K562 (cell line): ENCODE measurements around the gene OPA3. TPM values are rescaled to one million over a fixed set of nuclear protein-coding genes. Genes with fewer than 3 reads are reported as not detected.

Experiments
- BMI1 ChIP-seq: fragments of 150-350 bp; IDR thresholded peaks from 2 replicates; pipeline ENCODE4 v1.6.1; 2014; ENCODE audit warnings: low read length
- CREB1 ChIP-seq, 2 experiments: sonication (generic) in 1 of 2; formaldehyde crosslinking in 1 of 2; IDR thresholded peaks; 2 replicates each; pipeline versions ENCODE4 v1.6.1 to v1.8.0; 2012 to 2022; ENCODE audit warnings: inconsistent platforms in 1 of 2, mild to moderate bottlenecking in 1 of 2, missing genetic modification reagents in 1 of 2, moderate library complexity in 1 of 2
- FOSL1 ChIP-seq: fragments of 200-800 bp; sonication (Bioruptor generic); conservative IDR thresholded peaks from 2 replicates; pipeline ENCODE4 v1.6.1; 2016; ENCODE audit warnings: missing genetic modification characterization, missing compliant biosample characterization
- MAFF ChIP-seq: IDR thresholded peaks from 2 replicates; pipeline ENCODE4 v1.6.1; 2012; ENCODE audit warnings: low read length, improper control_type of control experiment
- NRF1 ChIP-seq, 2 experiments: fragments of 450-650 bp; IDR thresholded peaks in 1 of 2; conservative IDR thresholded peaks in 1 of 2; 2 replicates each; pipeline ENCODE4 v1.6.1; 2014; ENCODE audit warnings: mild to moderate bottlenecking in 2 of 2
- OTX1 ChIP-seq: fragments of 450-650 bp; formaldehyde crosslinking; IDR thresholded peaks from 2 replicates; pipeline ENCODE4 v1.4.0; 2022; ENCODE audit warnings: mild to moderate bottlenecking
- SREBF2 ChIP-seq: sonication (generic); formaldehyde crosslinking; IDR thresholded peaks from 2 replicates; pipeline ENCODE4 v1.4.0; 2020; ENCODE audit warnings: mild to moderate bottlenecking, missing genetic modification reagents
- STAT5B ChIP-seq: fragments of 250-450 bp; sonication (Bioruptor Pico); IDR thresholded peaks from 2 replicates; pipeline ENCODE4 v1.8.0; 2021; ENCODE audit warnings: mild to moderate bottlenecking, inconsistent platforms
- TBL1XR1 ChIP-seq, 2 experiments: IDR thresholded peaks; 2 replicates each; pipeline ENCODE4 v1.6.1; 2012; ENCODE audit warnings: improper control_type of control experiment in 2 of 2, low read length in 2 of 2, mild to moderate bottlenecking in 1 of 2
- TRIM28 ChIP-seq: fragments of 450-650 bp; IDR thresholded peaks from 2 replicates; pipeline ENCODE4 v1.6.1; 2017
- YBX1 ChIP-seq: fragments of 450-650 bp; IDR thresholded peaks from 2 replicates; pipeline ENCODE4 v1.7.1; 2016; ENCODE audit warnings: mild to moderate bottlenecking
- ZNF212 ChIP-seq: fragments of 450-650 bp; formaldehyde crosslinking; IDR thresholded peaks from 2 replicates; pipeline ENCODE4 v1.4.0; 2020; ENCODE audit warnings: mild to moderate bottlenecking
- ZNF444 ChIP-seq: fragments of 250-450 bp; sonication (Bioruptor Pico); IDR thresholded peaks from 2 replicates; pipeline ENCODE4 v1.4.0; 2020; ENCODE audit warnings: mild to moderate bottlenecking, moderate library complexity
- ZNF668 ChIP-seq: fragments of 250-450 bp; sonication (Bioruptor Pico); IDR thresholded peaks from 2 replicates; pipeline ENCODE4 v1.8.0; 2022; ENCODE audit warnings: mild to moderate bottlenecking, inconsistent platforms
- ZNF75A ChIP-seq: fragments of 450-650 bp; formaldehyde crosslinking; IDR thresholded peaks from 2 replicates; pipeline ENCODE4 v1.4.0; 2020; ENCODE audit warnings: mild to moderate bottlenecking
- ZNF76 ChIP-seq: fragments of 250-450 bp; sonication (Bioruptor Pico); IDR thresholded peaks from 2 replicates; pipeline ENCODE4 v1.4.0; 2020; ENCODE audit warnings: mild to moderate bottlenecking, moderate library complexity, borderline replicate concordance
- ZNF785 ChIP-seq: fragments of 250-450 bp; sonication (Bioruptor Pico); IDR thresholded peaks from 2 replicates; pipeline ENCODE4 v1.4.0; 2020; ENCODE audit warnings: mild to moderate bottlenecking
- polyA plus RNA-seq, 8 experiments: library from polyadenylated mRNA; depleted of rRNA in 4 of 8; stranded (reverse) in 5 of 8; unstranded in 3 of 8; fragments of >200 nt; fragmentation: Nextera tagmentation in 2 of 8; fragmentation: Illumina TruSeq in 1 of 8; extraction: Ambion mirVana in 2 of 8; extraction: Trizol in 1 of 8; gene quantifications; 2 replicates each; pipeline versions ENCODE4 v1.2.1 to v1.2.3, GENCODE V29; 2011 to 2014; ENCODE audit warnings: inconsistent platforms in 1 of 8, missing spikeins in 1 of 8
- total RNA-seq, 7 experiments: library from RNA; depleted of rRNA in 6 of 7; stranded (reverse); fragments of >200 nt in 6 of 7; fragmentation: Illumina TruSeq in 2 of 7; extraction: Trizol in 2 of 7; gene quantifications; 2 replicates each; pipeline versions ENCODE4 v1.2.1 to v1.2.3, GENCODE V29; 2011 to 2021; ENCODE audit warnings: low replicate concordance in 1 of 7
- TF ChIP-seq, protein P1 (sequence below): fragments of 450-650 bp; IDR thresholded peaks from 2 replicates; pipeline ENCODE4 v1.6.1; 2017; ENCODE audit warnings: antibody characterized with exemption
- TF ChIP-seq, protein P2 (sequence below): sonication (generic); formaldehyde crosslinking; IDR thresholded peaks from 2 replicates; pipeline ENCODE4 v1.8.0; 2023; ENCODE audit warnings: mild to moderate bottlenecking, missing genetic modification reagents
- TF ChIP-seq, protein P3 (sequence below): fragments of 450-650 bp; formaldehyde crosslinking; IDR thresholded peaks from 2 replicates; pipeline ENCODE4 v1.4.0; 2022; ENCODE audit warnings: missing genetic modification characterization
- TF ChIP-seq, protein P4 (sequence below): fragments of 450-650 bp; formaldehyde crosslinking; IDR thresholded peaks from 2 replicates; pipeline ENCODE4 v1.4.0; 2020; ENCODE audit warnings: mild to moderate bottlenecking, moderate library complexity

Gene OPA3
- total and polyA plus RNA-seq, 9 of the 15 experiments (the other 6 are each of a cell fraction or from before 2014, with no cell fraction given) = 1.4 to 18.8 (median 9.0) TPM

DNA sequence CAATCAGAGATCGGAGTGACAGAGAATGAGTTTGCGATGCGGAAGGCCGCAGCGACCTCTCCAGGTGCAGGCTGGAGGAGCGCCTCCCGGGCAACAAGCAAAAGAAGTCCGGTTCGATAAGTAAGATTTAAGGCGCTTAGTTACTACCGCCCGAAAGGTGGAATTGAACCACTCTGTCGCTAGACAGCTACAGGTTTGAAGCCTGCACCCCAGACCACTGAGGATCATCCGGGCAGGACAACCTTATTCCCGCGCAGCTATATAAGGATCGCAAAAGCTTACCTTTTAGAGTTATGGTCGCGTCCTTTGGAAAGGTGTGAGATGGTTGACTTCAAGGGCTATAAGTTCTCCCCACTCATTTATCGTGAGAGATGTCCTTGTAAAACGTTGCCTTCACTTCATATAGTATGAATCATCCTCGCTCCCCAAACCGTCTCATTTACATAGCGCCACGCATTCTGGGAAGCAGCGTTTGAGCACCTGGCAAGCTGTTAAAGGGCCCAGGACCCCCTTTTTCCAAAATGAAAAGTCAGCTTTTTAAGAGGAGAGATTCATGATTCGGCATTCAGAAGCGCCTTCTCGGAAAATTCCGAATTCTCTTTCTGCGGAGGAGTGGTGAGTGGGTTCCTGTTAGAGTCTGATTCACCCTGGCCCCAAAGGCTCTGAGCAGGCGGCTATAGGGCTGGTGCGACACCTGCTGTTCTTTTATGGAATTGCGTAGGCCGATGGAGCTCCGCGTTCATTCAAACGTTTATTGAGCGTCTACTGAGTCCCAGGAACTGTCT lies 106.0 kb downstream of the OPA3 start (continued):
- TF ChIP-seq, protein P1, sequence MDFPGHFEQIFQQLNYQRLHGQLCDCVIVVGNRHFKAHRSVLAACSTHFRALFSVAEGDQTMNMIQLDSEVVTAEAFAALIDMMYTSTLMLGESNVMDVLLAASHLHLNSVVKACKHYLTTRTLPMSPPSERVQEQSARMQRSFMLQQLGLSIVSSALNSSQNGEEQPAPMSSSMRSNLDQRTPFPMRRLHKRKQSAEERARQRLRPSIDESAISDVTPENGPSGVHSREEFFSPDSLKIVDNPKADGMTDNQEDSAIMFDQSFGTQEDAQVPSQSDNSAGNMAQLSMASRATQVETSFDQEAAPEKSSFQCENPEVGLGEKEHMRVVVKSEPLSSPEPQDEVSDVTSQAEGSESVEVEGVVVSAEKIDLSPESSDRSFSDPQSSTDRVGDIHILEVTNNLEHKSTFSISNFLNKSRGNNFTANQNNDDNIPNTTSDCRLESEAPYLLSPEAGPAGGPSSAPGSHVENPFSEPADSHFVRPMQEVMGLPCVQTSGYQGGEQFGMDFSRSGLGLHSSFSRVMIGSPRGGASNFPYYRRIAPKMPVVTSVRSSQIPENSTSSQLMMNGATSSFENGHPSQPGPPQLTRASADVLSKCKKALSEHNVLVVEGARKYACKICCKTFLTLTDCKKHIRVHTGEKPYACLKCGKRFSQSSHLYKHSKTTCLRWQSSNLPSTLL = no peak
- TF ChIP-seq BMI1 (no peak), CREB1 (IDR thresholded peaks at IDR 0.05) (peak; percentile 19), CREB1 (CRISPR knock-in tag; IDR thresholded peaks at IDR 0.05) (peak; percentile 72), MAFF (peak; percentile 39; the same call in 1 of the 2 replicates), STAT5B (CRISPR knock-in tag) (no peak), TRIM28 (peak; percentile 21), ZNF785 (CRISPR knock-in tag) (no peak), FOSL1 (tag) (peak; percentile 87), OTX1 (CRISPR knock-in tag) (no peak), NRF1 (conservative IDR thresholded peaks at IDR 0.05 in 1 of 2, IDR thresholded peaks at IDR 0.05 in 1 of 2) (peak; percentile 46 to 55), YBX1 (no peak), SREBF2 (CRISPR knock-in tag) (no peak), ZNF444 (CRISPR knock-in tag) (no peak), ZNF76 (CRISPR knock-in tag) (peak; percentile 84), ZNF668 (CRISPR knock-in tag) (no peak), ZNF75A (no peak), TBL1XR1 (IDR thresholded peaks at IDR 0.05; ENCODE audit: low read length in 2 of 2) (peak; percentile 68 to 91), ZNF212 (CRISPR knock-in tag) (no peak)
- TF ChIP-seq, protein P2, sequence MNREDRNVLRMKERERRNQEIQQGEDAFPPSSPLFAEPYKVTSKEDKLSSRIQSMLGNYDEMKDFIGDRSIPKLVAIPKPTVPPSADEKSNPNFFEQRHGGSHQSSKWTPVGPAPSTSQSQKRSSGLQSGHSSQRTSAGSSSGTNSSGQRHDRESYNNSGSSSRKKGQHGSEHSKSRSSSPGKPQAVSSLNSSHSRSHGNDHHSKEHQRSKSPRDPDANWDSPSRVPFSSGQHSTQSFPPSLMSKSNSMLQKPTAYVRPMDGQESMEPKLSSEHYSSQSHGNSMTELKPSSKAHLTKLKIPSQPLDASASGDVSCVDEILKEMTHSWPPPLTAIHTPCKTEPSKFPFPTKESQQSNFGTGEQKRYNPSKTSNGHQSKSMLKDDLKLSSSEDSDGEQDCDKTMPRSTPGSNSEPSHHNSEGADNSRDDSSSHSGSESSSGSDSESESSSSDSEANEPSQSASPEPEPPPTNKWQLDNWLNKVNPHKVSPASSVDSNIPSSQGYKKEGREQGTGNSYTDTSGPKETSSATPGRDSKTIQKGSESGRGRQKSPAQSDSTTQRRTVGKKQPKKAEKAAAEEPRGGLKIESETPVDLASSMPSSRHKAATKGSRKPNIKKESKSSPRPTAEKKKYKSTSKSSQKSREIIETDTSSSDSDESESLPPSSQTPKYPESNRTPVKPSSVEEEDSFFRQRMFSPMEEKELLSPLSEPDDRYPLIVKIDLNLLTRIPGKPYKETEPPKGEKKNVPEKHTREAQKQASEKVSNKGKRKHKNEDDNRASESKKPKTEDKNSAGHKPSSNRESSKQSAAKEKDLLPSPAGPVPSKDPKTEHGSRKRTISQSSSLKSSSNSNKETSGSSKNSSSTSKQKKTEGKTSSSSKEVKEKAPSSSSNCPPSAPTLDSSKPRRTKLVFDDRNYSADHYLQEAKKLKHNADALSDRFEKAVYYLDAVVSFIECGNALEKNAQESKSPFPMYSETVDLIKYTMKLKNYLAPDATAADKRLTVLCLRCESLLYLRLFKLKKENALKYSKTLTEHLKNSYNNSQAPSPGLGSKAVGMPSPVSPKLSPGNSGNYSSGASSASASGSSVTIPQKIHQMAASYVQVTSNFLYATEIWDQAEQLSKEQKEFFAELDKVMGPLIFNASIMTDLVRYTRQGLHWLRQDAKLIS (CRISPR knock-in tag) = no peak
- TF ChIP-seq, protein P3, sequence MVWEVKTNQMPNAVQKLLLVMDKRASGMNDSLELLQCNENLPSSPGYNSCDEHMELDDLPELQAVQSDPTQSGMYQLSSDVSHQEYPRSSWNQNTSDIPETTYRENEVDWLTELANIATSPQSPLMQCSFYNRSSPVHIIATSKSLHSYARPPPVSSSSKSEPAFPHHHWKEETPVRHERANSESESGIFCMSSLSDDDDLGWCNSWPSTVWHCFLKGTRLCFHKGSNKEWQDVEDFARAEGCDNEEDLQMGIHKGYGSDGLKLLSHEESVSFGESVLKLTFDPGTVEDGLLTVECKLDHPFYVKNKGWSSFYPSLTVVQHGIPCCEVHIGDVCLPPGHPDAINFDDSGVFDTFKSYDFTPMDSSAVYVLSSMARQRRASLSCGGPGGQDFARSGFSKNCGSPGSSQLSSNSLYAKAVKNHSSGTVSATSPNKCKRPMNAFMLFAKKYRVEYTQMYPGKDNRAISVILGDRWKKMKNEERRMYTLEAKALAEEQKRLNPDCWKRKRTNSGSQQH (CRISPR knock-in tag) = no peak
- TF ChIP-seq, protein P4, sequence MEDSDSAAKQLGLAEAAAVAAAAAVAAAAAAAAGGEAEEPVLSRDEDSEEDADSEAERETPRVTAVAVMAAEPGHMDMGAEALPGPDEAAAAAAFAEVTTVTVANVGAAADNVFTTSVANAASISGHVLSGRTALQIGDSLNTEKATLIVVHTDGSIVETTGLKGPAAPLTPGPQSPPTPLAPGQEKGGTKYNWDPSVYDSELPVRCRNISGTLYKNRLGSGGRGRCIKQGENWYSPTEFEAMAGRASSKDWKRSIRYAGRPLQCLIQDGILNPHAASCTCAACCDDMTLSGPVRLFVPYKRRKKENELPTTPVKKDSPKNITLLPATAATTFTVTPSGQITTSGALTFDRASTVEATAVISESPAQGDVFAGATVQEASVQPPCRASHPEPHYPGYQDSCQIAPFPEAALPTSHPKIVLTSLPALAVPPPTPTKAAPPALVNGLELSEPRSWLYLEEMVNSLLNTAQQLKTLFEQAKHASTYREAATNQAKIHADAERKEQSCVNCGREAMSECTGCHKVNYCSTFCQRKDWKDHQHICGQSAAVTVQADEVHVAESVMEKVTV (CRISPR knock-in tag) = peak; percentile 98
